SU-DHL-6 (cell line): ENCODE data around the gene SOX13.

ENCODE experiments used
- EZH2phosphoT487 ChIP-seq: fragments of 200-600 bp; sonication (generic), shearing (Covaris generic); conservative IDR thresholded peaks from 2 replicates; pipeline ENCODE4 v1.6.1; 2018; ENCODE audit warnings: mild to moderate bottlenecking, antibody characterized with exemption, low read length, moderate library complexity, mixed read lengths
- TF ChIP-seq, protein P1 (sequence below): fragments of 200-600 bp; sonication (generic); IDR thresholded peaks from one replicate; pipeline ENCODE4 v1.5.1; 2017; ENCODE audit warnings: antibody characterized with exemption, mild to moderate bottlenecking, low read length, moderate library complexity; ENCODE audit not compliant: insufficient read depth, poor library complexity, severe bottlenecking

DNA sequence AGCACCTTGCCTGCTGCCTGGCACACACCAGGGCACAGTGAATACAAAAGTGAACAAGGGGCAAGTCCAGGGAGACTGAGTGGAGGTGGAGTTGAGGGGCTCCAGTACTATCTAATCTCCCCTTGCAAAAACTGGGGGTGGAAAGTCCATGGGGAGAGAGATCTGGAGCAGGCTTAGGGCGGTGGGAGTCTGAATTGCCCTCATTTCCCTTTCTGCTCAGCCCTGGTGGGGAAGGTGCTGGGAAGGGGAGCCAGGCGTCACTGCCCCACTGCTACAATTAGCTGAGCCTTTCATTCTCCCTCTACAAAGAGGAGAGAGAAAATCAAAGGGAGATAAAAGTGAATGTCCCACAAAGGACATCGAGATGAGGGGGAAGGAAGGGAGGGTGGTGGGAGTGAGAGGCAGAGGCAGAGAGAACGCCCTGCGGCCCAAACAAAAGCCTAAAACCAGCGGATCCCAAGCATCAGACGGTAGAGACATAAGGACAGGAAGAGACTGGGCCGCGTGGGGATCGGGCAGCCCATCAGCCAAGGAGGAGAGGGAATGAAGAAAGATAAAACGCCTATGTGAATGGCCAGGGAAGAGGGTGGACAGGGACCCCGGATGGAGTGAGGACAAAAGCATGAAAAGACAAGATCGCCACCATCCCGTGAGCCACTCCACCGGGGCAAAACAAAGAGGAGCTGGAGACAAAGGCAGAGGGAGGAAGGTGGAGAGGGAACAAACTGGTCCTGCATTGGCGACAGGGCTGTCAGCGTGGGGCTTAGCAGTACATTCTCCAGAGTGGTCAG is 46.8 kb upstream of the SOX13 start:
- TF ChIP-seq, protein P1, sequence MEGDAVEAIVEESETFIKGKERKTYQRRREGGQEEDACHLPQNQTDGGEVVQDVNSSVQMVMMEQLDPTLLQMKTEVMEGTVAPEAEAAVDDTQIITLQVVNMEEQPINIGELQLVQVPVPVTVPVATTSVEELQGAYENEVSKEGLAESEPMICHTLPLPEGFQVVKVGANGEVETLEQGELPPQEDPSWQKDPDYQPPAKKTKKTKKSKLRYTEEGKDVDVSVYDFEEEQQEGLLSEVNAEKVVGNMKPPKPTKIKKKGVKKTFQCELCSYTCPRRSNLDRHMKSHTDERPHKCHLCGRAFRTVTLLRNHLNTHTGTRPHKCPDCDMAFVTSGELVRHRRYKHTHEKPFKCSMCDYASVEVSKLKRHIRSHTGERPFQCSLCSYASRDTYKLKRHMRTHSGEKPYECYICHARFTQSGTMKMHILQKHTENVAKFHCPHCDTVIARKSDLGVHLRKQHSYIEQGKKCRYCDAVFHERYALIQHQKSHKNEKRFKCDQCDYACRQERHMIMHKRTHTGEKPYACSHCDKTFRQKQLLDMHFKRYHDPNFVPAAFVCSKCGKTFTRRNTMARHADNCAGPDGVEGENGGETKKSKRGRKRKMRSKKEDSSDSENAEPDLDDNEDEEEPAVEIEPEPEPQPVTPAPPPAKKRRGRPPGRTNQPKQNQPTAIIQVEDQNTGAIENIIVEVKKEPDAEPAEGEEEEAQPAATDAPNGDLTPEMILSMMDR = no peak
- TF ChIP-seq EZH2phosphoT487 = no peak
